Stimulated activated CD4-positive, alpha-beta T cell treated with anti-CD3 and anti-CD28 coated beads, TNF-alpha, amount 100 ng/mL, for 48 hours (primary cell): ENCODE data around the gene EYA2.
"Not testable (repeated sequence)": the region's sequence is repeated elsewhere in the genome, so short reads cannot be mapped to it uniquely, and the experiment has no call there.

ENCODE experiments used
- DNase-seq, 3 donors: peaks; one replicate each; pipeline ENCODE4 v3.0.0-alpha.2; 2020; ENCODE audit warnings: low read depth in 3 of 3

Gene EYA2

DNA sequence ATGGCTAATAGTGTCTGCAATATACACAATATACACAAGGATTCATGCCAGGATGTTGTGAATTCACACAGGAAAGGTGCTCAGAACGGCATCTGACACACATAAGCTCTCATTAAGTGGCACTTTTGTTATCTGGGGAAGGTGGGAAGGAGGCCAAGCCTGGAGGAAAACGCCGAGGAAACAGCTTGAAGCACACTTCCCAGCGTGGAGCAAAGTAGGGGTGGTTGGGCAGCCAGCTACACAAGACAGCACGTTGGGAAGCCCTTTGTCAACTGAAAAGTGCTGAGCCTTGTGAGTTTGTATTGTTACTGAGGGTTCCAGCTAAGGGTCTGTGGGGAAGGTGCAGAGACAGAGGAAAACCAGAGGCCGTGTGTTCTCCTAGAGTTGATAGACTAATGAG, 280.9 kb downstream of the EYA2 start:
- no peak for DNase-seq

DNA sequence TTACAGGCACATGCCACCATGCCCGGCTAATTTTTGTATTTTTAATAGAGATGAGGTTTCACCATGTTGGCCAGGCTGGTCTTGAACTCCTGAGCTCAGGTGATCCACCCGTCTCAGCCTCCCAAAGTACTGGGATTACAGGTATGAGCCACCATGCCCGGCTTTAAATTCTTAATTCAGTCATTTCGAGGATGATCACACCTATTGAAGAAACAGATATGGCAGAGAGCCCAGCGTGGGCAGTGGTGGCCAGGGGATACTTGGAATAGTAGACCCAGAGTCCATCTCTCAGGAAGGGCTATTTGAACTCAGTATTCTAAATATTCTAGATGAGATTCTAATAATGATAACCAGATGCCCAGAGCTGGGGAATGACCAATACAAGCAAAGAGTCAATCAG, 281.6 kb downstream of the EYA2 start:
- DNase-seq = not testable (repeated sequence)

DNA sequence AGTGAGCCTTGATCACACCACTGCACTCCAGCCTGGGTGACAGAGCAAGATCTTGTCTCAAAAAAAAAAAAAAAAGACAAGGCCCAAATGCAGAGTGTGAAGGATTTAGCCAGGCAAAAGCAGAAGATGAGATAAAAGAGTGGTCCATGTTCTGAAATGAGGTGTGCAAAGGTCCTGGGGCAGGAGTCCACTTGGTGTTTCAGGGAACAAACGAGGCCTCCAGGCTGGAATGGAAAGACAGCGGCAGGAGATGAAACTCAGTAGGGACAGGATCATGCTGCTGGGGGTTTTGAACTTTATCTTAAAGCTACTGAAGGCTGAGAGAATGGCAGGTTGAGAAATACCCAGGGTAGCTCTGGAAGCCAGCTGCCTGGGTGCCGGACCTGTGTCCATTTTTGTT, 283.6 kb downstream of the EYA2 start:
- no peak for DNase-seq

DNA sequence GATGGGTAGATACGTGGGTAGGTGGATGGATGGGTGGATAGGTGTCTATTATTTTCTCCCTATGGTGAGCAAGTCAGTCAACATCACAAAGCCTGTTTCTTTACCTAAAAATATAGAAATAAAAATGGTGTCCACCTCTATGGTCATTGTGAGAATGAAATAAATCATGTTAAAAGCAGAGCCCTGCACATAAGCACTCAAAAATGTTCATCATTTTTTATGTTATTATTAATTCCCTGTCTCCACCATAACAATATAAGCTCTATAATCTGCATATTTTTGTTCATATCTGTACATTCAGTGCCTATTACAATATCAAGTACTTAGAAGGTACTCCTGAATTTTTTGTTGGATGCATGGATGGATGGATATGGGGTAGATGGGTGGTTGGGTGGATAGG, 284.2 kb downstream of the EYA2 start:
- no peak for DNase-seq

DNA sequence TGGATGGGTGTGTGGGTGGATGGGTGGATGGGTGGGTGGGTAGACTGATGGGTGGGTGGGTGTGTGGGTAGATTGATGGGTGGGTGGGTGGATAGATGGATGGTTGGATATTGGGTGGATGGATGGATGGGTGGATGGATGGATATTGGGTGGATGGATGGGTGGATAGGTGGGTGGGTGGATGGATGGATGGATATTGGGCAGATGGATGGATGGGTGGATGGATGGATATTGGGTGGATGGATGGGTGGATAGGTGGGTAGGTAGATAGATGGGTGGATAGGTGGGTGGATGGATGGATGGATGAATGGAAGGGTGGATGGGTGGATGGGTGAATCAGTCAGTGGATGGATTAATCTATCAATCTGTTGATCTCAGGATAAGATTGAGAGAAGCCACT, 284.6 kb downstream of the EYA2 start:
- DNase-seq = no peak

DNA sequence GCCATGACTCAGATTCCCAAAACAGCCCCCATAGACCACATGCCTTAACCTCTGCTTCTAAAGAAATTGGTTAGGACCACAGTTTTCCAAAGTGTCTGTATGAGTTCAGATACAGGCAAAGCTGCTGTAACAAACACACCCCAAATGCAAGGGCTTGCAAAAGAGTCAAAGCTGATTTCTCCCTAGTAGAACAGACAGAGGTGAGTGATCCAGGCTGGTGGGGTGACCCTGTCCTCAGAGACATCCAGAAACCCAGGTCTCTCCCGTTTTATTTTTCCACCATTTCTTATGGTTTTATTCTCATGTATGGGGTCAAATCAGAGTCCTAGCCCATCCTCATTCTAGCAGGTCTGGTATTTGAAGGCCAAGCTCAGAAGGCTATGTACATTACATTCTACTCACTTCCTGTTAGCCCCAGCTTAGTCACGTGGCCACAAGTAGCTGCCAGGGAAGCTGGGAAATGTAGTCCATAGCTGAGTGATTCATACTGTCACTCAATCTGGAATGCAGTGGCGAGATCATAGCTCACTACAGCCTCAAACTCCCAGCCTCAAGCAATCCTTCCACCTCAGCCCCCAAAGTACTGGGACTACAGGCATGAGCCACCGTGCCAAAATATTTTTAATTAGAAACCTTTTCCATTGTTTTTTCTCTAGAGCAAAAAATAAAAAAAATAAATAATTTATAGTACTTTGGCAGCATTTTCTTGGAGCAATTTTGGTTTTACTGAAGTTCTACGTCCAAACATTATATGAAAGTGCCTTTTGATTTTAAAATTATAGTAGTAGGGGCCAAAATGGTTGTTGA, 286.6 kb downstream of the EYA2 start:
- DNase-seq = peak in 1 of 3 donors; percentile 9

DNA sequence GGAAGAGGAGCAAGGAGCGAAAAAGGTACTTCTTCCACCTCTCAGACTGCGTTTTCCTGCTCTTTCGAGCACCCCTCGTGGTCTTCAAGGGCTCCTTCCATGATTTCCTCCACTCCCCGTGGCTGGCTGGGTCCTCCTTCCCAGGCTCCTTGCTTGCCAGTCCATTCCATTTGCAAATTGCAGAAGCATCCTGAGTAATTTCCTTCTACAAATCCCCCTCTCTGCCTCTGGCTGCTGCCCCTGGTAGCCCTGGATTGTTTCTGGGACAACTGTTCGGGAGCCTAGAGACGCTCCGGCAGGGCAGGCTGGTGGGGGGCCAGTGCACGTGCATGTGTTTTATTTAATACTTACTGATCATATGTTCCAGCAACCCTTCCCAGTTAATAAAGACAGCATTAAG, 288.7 kb downstream of the EYA2 start:
- DNase-seq = no peak

DNA sequence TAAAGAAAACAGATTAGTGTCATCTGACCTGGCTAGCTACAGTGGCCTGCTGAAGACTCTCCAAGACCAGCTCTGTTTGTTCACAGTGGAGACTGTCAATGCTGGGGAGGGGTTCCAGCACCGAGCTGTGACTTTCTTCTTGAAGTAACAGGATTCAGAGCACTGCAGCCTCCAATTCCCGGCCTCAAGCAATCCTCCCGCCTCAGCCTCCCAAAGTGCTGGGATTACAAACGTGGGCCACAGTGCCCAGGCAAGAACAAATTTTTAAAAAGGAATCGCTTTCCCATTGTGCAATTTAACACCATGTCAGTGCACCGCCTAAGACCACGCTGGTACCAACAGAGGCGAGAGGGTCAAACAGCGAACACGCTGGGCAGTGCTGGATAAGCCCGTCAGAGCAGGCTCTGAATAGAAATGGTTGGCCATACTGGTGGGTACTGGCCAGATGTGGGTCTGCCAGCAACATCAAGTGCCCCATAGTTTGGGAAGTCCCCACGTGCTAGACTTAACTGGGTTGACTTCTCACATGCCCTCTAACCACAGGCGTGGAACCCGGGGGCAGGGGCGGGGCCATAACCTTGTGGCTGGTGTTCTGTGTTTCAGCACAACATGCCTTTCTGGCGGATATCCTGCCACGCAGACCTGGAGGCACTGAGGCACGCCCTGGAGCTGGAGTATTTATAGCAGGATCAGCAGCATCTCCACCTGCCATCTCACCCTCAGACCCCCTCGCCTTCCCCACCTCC, 293.0 kb downstream of the EYA2 start:
- DNase-seq = no peak

DNA sequence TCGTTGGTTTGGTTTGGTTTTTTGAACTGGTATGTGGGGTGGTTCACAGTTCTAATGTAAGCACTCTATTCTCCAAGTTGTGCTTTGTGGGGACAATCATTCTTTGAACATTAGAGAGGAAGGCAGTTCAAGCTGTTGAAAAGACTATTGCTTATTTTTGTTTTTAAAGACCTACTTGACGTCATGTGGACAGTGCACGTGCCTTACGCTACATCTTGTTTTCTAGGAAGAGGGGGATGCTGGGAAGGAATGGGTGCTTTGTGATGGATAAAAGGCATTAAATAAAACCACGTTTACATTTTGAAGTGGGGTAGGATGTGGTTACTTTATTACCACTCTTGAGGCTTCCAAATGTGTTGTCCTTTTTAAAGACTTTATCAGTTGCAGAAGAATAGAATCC, 293.9 kb downstream of the EYA2 start:
- no peak for DNase-seq

DNA sequence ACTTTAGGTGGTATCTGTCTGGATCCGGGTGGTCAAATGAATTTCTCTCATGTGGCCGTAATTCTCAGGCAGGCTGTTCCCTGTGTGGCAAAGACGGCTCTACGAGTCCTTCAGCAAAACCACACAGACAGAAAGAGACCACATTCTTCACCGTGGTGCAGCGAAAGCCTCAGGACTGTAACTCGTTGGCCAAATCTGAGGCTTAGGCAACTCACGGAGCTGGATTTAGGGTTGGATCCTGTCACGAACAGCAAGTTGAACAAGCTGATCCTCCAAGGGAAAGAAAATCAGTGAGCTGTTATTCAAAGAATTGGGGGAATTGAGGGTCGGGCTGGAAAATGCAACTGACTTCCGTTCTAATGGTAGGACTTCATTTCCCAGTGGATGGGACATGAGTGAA, 294.4 kb downstream of the EYA2 start:
- DNase-seq = no peak

DNA sequence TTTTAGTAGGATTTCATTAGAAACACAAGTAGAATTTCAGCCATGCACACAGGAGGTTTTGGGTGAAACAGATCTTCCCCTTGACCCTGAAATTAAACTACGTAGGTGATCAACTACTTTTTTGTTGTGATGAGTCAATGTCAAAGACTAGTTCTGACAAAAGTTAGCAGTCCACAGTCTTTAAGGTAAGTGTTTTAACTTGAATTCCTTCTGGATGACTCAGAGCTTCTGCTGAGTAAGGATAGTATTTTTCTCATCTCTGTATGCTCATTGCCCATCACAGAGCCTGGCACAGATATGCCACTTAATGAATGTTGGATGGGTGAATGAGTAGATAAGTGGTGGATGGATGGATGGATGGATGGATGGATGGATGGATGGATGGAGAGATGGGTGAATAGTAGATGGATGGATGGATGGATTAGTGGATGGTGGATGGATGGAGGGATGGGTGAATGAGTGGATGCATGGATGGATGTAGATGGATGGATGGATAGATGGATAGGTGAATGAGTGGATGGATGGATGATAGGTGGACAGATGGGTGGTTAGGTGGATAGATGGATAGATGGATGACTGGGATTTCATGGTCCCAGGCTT, 296.5 kb downstream of the EYA2 start:
- DNase-seq = no peak

DNA sequence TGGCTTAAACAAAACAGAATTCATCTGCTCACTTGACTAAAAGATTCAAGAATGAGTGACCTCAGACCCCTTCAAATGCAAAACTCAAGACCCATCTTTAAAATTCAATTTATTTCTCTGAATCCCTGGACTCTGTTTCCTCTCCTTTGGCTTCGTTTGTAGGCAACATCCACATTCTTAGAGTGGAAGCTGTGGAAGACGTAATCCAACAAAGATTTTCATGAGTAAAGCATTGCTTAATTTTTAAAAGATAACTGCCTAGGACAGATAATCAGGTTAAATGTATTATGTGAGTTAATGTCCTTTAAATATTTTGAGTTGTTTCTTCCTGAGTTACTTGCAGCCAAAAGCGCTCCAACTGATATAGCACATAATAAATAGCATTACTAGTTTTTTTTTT, 297.3 kb downstream of the EYA2 start:
- DNase-seq = no peak

DNA sequence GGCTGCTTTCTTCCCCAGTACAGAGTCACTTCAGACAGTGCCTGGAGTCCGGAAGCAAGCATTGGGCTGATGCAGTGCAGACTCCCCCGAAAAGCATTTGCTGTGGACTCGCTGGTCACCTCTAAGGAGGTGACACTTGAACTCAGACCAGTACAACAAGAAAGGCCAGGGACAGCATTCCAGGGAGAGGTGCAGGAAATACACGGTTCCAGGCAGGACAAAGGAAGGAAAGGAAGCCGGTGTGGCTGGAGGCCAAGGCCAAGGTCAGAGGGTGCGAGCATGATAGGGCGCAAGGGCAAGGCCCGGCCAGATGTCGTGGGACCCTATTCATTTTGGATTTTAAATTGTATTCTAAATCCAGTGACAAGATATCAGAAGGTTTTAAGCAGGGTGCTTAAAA, 300.9 kb downstream of the EYA2 start:
- DNase-seq = no peak

DNA sequence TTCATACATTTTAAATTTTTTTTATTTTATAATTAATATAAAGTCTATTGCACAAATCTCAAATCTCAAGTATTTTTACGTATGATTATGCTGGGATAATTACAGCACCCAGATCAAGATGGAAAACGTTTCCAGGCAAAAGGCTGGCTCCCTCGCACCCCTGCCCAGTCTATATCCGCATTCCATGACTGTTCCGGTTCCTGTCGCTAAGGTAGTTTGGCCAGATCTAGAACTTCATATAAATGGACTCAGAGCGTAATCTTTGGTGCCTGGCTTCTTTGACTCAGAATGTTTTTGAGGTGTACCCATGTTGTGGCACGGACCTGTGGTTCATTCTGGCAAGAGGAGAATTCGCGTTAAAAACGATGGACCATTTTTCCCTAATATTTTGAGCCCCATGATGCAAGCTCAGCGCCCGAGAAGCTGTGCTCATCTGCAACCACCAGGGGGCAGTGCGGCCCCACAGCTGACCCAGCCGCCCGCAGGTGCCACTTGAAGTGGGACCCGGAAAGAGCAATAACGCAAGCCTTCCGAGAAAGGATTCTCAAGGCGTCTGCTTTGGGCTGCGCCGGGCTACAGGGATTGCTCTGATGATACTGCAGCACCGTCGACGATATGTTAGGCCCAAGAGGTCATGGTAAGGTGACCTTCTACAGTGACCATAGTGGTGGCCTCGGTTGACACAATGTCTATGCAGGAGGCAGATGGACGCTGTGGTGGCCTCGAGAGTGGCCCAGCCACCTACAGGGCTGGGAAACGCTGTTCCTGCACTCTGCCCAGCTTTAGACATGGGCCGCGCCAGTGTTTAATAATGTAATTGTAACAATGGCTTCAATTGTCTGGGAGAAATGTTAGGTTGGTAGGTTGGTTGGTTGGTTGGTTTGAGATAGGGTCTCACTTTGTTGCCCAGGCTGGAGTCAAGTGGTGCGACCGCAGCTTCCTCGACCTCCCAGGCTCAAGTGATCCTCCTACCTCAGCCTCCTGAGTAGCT, 301.7 kb downstream of the EYA2 start:
- DNase-seq = peak; percentile 58 to 69 (median 65)

DNA sequence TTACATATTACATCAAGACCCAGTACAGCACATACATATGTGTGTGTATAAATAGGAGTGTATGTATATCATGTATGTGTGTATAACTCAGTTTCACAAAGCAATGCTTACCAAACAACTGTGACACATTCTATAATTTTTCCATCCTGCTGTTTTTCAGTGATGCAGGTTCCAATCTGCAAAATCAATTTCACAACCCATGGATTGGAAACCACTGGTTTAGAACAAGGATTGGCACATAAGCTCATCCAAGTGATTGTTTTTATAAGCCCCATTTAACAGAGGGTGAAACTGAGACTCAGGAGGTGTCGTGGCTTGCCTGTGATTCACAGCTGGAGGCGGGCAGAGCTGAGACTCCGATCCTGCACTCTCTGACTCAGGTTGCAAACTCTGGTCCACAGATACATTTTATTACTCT, 303.6 kb downstream of the EYA2 start:
- peak; percentile 35 to 55 (median 48) for DNase-seq

DNA sequence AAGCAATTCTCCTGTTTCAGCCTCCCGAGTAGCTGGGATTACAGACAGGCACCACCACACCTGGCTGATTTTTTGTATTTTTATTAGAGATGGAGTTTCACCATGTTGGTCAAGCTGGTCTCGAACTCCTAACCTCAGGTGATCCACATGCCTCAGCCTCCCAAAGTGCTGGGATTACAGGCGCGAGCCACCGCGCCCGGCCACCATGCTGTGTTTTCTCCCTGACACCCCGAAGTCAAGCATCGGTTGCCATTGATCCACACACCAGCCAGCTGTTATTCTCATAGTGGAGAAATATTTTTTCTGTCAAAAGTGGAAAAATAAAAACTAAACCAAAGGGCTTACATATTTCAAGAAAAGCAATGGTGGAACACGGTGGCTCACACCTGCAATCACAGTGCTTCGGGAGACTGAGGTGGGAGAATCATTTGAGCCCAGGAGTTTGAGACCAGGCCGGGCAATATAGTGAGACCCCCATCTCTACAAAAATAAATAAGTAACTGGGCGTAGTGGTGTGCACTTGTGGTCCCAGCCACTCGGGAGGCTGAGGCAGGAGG, 304.4 kb downstream of the EYA2 start:
- no peak for DNase-seq

DNA sequence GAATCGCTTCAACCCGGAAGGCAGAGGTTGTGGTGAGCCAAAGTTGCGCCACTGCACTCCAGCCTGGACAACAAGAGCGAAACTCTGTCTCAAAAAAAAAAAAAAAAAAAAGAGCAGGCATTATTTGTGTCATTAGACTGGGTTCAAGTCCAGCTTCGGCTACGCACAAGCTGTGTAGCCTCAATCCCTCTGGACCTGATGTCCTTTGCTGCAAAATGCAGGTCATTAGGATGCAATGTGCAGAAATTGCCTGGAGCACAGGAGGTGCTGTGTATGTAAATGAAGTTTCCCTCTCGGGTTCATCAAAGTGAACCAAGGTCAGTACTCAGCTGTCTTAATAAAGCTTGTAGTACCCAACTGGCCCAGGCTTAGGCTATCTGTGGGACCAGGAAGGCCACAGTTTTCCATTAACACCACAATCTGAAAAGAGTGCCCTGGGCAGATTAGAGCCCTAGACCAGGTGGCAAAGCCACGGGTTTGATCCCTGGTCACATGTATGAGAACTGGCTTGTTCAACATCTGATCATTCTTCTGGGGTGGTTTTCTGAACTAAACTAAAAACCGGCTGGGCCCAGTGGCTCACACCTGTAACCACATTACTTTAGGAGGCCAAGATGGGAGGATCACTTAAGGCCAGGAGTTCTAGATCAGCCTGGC, 306.6 kb downstream of the EYA2 start:
- no peak for DNase-seq

DNA sequence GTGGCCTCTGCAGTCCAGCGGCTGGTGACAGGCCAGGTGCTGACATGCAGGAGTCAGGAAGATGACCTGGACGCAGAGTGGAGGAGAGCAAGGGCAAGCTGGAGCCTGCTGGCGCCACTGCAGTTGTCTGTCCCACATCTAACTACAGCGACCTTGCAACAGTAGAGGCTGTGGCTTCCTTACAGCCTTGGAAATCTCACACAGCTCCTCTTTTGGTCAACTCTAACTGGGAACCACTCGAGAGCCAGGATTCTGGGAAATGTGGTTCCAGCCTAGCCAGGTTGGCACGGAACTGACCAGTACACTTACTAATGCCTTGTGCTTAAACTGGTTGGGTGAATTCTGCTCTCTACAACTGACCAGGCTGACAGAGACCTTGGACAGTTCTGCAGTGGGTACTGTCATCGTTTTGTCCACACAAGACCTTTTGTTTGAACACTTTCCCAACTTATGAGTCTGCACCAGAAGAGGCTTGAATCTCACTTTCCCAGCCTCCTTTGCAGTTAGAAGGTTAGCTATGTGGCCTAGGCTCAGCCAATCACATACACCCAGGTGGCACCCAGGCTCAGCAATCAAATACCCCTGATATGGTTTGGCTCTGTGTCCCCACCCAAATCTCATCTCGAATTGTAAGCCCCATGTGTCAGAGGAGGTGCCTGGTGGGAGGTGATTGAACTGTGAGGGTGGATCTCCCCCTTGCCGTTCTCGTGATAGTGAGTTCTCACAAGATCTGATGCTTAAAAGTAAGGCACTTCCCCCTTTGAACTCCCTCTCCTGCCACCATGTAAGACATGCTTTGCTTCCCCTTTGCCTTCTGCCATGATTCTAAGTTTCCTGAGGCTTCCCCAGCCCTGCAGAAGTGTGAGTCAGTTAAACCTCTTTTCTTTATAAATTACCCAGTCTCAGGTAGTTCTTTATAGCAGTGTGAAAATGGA, 308.4 kb downstream of the EYA2 start:
- no peak for DNase-seq

DNA sequence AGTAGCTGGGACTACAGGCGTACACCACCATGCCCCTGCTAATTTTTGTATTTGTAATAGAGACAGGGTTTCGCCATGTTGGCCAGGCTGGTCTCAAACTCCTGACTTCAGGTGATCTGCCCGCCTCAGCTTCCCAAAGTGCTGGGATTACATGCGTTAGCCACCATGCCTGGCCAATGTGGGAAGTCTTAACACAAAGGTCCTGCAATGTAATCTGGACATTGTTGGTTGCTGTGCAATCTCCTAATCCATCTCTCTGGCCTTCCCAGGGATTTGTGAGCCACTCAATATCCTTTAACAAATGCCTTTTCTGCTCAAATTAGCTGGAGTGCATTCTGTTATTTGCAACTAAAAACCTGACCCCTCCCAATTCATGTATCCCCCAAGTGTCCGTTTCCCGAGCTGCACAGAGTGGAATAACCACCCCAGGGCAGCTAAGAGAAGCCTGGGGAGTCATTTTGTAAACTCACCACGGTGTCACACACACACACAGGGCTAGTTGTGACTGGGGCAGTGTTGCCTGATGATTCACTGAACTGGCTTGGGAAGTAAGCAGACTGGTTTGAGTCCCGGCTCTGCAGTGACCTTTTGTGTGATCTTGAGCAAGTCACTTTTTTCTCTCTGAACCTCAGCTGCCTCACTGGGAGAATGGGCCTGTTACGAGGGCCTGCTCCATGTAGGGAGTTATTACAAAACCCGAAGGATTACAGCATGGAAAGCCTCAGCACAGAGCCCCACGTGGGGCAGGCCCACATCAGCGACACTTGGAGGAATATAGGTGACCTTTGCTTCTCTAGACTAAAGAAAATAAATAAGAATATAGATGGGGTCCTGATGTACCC, 309.6 kb downstream of the EYA2 start:
- DNase-seq = no peak
